Measurements from ENCODE around the gene RBM43. TPM values are rescaled to one million over a fixed set of nuclear protein-coding genes. Genes with fewer than 3 reads are reported as not detected.
"Not testable (repeated sequence)": the region's sequence is repeated elsewhere in the genome, so short reads cannot be mapped to it uniquely, and the experiment has no call there.

Gene RBM43
- total RNA-seq, 4 donors from 2014 or later = 9.4 to 15.8 (median 10.2) TPM

GRCh38 chr2:151302404-151302803, 40.7 kb upstream of the RBM43 start:
- no peak for DNase-seq
- Histone ChIP-seq H3K4me3 (replicated peaks in 1 of 3) (no peak overlapping the region), H3K27me3 (no peaks in the 10 kb centered on the region), H3K4me1 (no peaks in the 10 kb centered on the region), H3K36me3 (no peaks in the 10 kb centered on the region), H3K9me3 (no peaks in the 10 kb centered on the region), H3K27ac (no peak overlapping the region)
- 66 to 75% methylated on average over 5 of the region's 5 CpGs for WGBS, 2 donors
- intact Hi-C loops (cut with DNase I) = no loop called here
- no peak for TF ChIP-seq CTCF (IDR thresholded peaks at IDR 0.05)
- TF ChIP-seq POLR2A (IDR thresholded peaks at IDR 0.05) = no peak

- Histone ChIP-seq H3K27ac (no peak overlapping the region), H3K4me1 (no peaks in the 10 kb centered on the region), H3K27me3 (no peaks in the 10 kb centered on the region), H3K4me3 (replicated peaks in 1 of 3) (no peak overlapping the region), H3K9me3 (no peaks in the 10 kb centered on the region), H3K36me3 (no peaks in the 10 kb centered on the region)
- intact Hi-C loops (cut with DNase I) = no loop called here
- DNase-seq = no peak
- WGBS, 2 donors = 93 to 94% methylated on average over 6 of the region's 6 CpGs
- TF ChIP-seq POLR2A (IDR thresholded peaks at IDR 0.05) = no peak
- TF ChIP-seq CTCF (IDR thresholded peaks at IDR 0.05) = no peak
Observed at GRCh38 chr2:151299920-151300539, 38.4 kb upstream of the RBM43 start.

GRCh38 chr2:151297882-151298281, 36.2 kb upstream of the RBM43 start:
- intact Hi-C loops (cut with DNase I) = no loop called here
- H3K9me3 ChIP-seq = no peaks in the 10 kb centered on the region
- H3K27me3 ChIP-seq = no peaks in the 10 kb centered on the region
- no peak overlapping the region for H3K4me3 ChIP-seq (replicated peaks in 1 of 3)
- no peak for DNase-seq
- H3K27ac ChIP-seq = no peak overlapping the region
- no peak for TF ChIP-seq POLR2A (IDR thresholded peaks at IDR 0.05)
- no peak for TF ChIP-seq CTCF (IDR thresholded peaks at IDR 0.05)
- H3K4me1 ChIP-seq = no peaks in the 10 kb centered on the region
- no peaks in the 10 kb centered on the region for H3K36me3 ChIP-seq
- 0 to 72% methylated on average over 1 of the region's 1 CpG for WGBS, 2 donors

- H3K4me1 ChIP-seq; H3K36me3 ChIP-seq; H3K27me3 ChIP-seq; H3K27ac ChIP-seq; DNase-seq; H3K9me3 ChIP-seq; H3K4me3 ChIP-seq (replicated peaks in 1 of 3); intact Hi-C loops (cut with DNase I): not testable (repeated sequence)
- WGBS, 2 donors = 78 to 94% methylated on average over 5 to 12 of the region's 35 CpGs
Observed at GRCh38 chr2:151295926-151296325, 34.3 kb upstream of the RBM43 start.

- intact Hi-C loops (cut with DNase I) = no loop called here
- DNase-seq = no peak
- Histone ChIP-seq H3K4me3 (replicated peaks in 1 of 3) (no peak overlapping the region), H3K9me3 (no peaks in the 10 kb centered on the region), H3K36me3 (no peaks in the 10 kb centered on the region), H3K4me1 (peaks cover 0 to 8% of the 10 kb centered on the region in 2 donors), H3K27ac (no peak overlapping the region), H3K27me3 (no peaks in the 10 kb centered on the region)
- no peak for TF ChIP-seq POLR2A (IDR thresholded peaks at IDR 0.05)
- TF ChIP-seq CTCF (IDR thresholded peaks at IDR 0.05) = no peak
Observed at GRCh38 chr2:151292546-151292945, 30.9 kb upstream of the RBM43 start.

- no peak for TF ChIP-seq CTCF (IDR thresholded peaks at IDR 0.05)
- TF ChIP-seq POLR2A (IDR thresholded peaks at IDR 0.05) = no peak
- H3K27me3 ChIP-seq = no peaks in the 10 kb centered on the region
- intact Hi-C loops (cut with DNase I) = no loop called here
- DNase-seq = no peak
- no peaks in the 10 kb centered on the region for H3K36me3 ChIP-seq
- H3K9me3 ChIP-seq = no peaks in the 10 kb centered on the region
- WGBS, 2 donors = 86 to 93% methylated on average over 2 of the region's 2 CpGs
- H3K4me3 ChIP-seq (replicated peaks in 1 of 3) = no peak overlapping the region
- peaks cover 0 to 9% of the 10 kb centered on the region in 2 donors for H3K4me1 ChIP-seq
- H3K27ac ChIP-seq = no peak overlapping the region
Observed at GRCh38 chr2:151292141-151292540, 30.5 kb upstream of the RBM43 start.

Measured in thyroid gland (tissue), 4 donors.